Measurements from ENCODE around the gene GRK1.

DNA sequence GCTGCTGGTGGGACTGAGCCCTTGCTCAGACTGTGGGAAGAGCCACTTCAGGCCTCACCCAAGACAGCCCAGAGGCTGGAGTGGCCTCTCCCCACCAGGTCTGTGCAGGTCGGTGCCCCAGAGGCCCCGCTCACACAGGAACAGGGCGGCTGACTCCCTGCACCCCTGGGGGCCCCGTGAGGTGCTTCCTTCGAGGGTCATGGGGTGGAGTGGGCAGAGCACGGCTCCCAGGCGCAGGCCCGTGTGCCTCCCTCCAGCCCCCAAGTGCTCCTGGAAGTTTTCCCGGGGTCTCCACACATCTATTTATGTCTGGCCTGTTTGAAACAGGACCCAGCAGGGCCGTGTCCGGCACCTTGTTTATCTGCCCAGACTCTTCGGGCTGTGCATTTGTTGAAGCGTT lies 82.5 kb downstream of the GRK1 start:
- no peak for TF ChIP-seq ZNF274 (IDR thresholded peaks at IDR 0.05; ENCODE audit: low read depth, low read length)
- no peak for TF ChIP-seq YY1 (IDR thresholded peaks at IDR 0.05; ENCODE audit: insufficient read depth, insufficient read length)
